GM12878 (cell line): ENCODE results near the gene PNPLA3. TPM values are rescaled to one million over a fixed set of nuclear protein-coding genes. Genes with fewer than 3 reads are reported as not detected.
A peak's percentile ranks its signal among the peaks of the same experiment; 100 is the strongest.

Experiments
- BCLAF1 ChIP-seq: fragments of 450-650 bp; IDR thresholded peaks from 2 replicates; pipeline ENCODE4 v1.6.1; 2017; ENCODE audit warnings: antibody characterized with exemption, mild to moderate bottlenecking, moderate library complexity
- CREB1 ChIP-seq: IDR thresholded peaks from 2 replicates; pipeline ENCODE4 v1.6.1; 2012; ENCODE audit warnings: low read depth, mild to moderate bottlenecking, inconsistent platforms
- E2F4 ChIP-seq: IDR thresholded peaks from 2 replicates; pipeline ENCODE4 v1.6.1; 2012; ENCODE audit warnings: low read depth, low read length, improper control_type of control experiment
- EGR1 ChIP-seq, 2 experiments: IDR thresholded peaks; 1 replicate in 1 of 2; 2 replicates in 1 of 2; pipeline ENCODE4 v1.6.1; 2011 to 2012; ENCODE audit warnings: low read depth in 2 of 2, low read length in 2 of 2, borderline replicate concordance in 1 of 2, mild to moderate bottlenecking in 1 of 2, moderate library complexity in 1 of 2
- IRF3 ChIP-seq: fragments of 450-650 bp; IDR thresholded peaks from 2 replicates; pipeline ENCODE4 v1.6.1; 2014; ENCODE audit warnings: mild to moderate bottlenecking
- NFIC ChIP-seq: IDR thresholded peaks from 2 replicates; pipeline ENCODE4 v1.6.1; 2012; ENCODE audit warnings: low read depth, mild to moderate bottlenecking, inconsistent platforms, low read length, moderate library complexity
- POLR2AphosphoS5 ChIP-seq: IDR thresholded peaks from 2 replicates; pipeline ENCODE4 v1.6.1; 2011; ENCODE audit warnings: mild to moderate bottlenecking, low read length, inconsistent platforms
- RELB ChIP-seq: fragments of 450-650 bp; IDR thresholded peaks from 2 replicates; pipeline ENCODE4 v1.6.1; 2017; ENCODE audit warnings: low read depth, mild to moderate bottlenecking, moderate library complexity
- SIX5 ChIP-seq: IDR thresholded peaks from 2 replicates; pipeline ENCODE4 v1.6.1; 2011; ENCODE audit warnings: mild to moderate bottlenecking, low read depth, low read length, moderate library complexity; ENCODE audit not compliant: severe bottlenecking
- SMAD1 ChIP-seq: fragments of 450-650 bp; IDR thresholded peaks from 2 replicates; pipeline ENCODE4 v1.6.1; 2018; ENCODE audit warnings: mild to moderate bottlenecking, low read depth; ENCODE audit not compliant: partially characterized antibody
- SMAD5 ChIP-seq: IDR thresholded peaks from 2 replicates; pipeline ENCODE4 v1.6.1; 2016; ENCODE audit warnings: antibody characterized with exemption, low read depth
- STAT1 ChIP-seq: fragments of 450-650 bp; conservative IDR thresholded peaks from 2 replicates; pipeline ENCODE4 v1.6.1; 2014; ENCODE audit warnings: antibody characterized with exemption, mild to moderate bottlenecking
- TCF7 ChIP-seq: IDR thresholded peaks from 2 replicates; pipeline ENCODE4 v1.6.1; 2014; ENCODE audit warnings: antibody characterized with exemption, borderline replicate concordance
- ZBED1 ChIP-seq: IDR thresholded peaks from 2 replicates; pipeline ENCODE4 v1.6.1; 2016; ENCODE audit warnings: borderline replicate concordance
- ZBTB33 ChIP-seq: fragments of 450-650 bp; IDR thresholded peaks from 2 replicates; pipeline ENCODE4 v1.6.1; 2017; ENCODE audit warnings: mild to moderate bottlenecking
- polyA plus RNA-seq, 11 experiments: library from polyadenylated mRNA; depleted of rRNA in 4 of 11; unstranded in 6 of 11; stranded (reverse) in 5 of 11; fragments of >200 nt; fragmentation: Nextera tagmentation in 4 of 11; fragmentation: Illumina TruSeq in 1 of 11; extraction: Ambion mirVana in 4 of 11; extraction: Trizol in 1 of 11; gene quantifications; 1 replicate in 1 of 11; 2 replicates in 10 of 11; pipeline versions ENCODE4 v1.2.1 to v1.2.3, GENCODE V29; 2011 to 2016; ENCODE audit warnings: inconsistent platforms in 2 of 11, missing spikeins in 2 of 11, low read depth in 1 of 11
- total RNA-seq, 4 experiments: library from RNA; depleted of rRNA in 3 of 4; stranded (reverse); fragments of >200 nt in 3 of 4; fragmentation: Illumina TruSeq in 1 of 4; extraction: Trizol in 1 of 4; gene quantifications; 2 replicates each; pipeline versions ENCODE4 v1.2.1 to v1.2.3, GENCODE V29; 2013 to 2021
- TF ChIP-seq, protein P1 (sequence below): fragments of 150-350 bp; IDR thresholded peaks from 2 replicates; pipeline ENCODE4 v1.6.1; 2016; ENCODE audit warnings: low read depth, low read length

Gene PNPLA3
- total and polyA plus RNA-seq, 10 of the 15 experiments (the other 5 are each of a cell fraction or from before 2014, with no cell fraction given) = 0.05 to 0.08 TPM; not detected in 8

DNA sequence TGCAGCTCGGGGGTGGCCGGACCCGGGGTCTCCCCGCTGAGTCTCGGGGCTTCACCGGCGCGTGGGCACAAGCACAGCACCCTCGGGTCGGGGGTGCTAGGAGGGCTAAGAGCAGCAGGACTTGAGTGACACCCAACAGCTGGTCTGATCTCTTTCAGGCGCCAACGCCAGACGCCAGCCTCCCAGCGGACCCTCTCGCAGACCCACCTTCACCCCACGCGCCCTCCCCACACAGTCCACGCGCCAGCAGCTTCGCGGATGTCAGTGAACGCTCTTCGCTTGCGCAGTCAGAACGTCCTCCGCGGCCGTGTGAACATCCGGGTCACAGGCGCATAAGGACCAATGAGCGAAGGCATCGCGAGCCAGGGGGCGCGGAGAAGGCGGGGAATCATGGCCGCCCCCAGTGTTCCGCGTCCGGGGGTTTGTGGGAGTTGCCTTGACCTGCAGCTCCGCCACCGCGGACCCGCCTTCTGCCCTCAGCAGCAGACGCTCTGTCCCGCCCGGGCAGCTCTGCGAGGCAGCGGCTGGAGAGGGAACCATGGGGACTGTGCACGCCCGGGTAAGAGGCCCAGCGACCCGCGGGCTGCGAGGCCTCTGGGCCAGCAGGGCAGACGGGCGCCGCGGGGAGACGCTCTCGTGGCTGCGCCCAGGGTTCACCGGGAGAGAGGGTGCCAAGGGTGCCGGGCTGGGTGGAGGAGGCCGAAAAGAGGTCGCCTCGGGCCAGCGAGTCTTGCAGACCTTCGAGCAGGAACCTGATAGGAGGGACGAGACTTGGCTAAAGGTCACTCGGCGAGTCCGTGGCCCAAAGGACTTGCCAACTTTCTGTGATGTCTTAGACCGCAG lies 31.7 kb downstream of the PNPLA3 start, which contains the start of gene SAMM50 (continued):
- no peak for TF ChIP-seq E2F4
- no peak for TF ChIP-seq NFIC
- TF ChIP-seq STAT1 = no peak
- TF ChIP-seq POLR2AphosphoS5 = peak; percentile 98
- TF ChIP-seq, protein P1, sequence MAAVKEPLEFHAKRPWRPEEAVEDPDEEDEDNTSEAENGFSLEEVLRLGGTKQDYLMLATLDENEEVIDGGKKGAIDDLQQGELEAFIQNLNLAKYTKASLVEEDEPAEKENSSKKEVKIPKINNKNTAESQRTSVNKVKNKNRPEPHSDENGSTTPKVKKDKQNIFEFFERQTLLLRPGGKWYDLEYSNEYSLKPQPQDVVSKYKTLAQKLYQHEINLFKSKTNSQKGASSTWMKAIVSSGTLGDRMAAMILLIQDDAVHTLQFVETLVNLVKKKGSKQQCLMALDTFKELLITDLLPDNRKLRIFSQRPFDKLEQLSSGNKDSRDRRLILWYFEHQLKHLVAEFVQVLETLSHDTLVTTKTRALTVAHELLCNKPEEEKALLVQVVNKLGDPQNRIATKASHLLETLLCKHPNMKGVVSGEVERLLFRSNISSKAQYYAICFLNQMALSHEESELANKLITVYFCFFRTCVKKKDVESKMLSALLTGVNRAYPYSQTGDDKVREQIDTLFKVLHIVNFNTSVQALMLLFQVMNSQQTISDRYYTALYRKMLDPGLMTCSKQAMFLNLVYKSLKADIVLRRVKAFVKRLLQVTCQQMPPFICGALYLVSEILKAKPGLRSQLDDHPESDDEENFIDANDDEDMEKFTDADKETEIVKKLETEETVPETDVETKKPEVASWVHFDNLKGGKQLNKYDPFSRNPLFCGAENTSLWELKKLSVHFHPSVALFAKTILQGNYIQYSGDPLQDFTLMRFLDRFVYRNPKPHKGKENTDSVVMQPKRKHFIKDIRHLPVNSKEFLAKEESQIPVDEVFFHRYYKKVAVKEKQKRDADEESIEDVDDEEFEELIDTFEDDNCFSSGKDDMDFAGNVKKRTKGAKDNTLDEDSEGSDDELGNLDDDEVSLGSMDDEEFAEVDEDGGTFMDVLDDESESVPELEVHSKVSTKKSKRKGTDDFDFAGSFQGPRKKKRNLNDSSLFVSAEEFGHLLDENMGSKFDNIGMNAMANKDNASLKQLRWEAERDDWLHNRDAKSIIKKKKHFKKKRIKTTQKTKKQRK = no peak; the same call in 1 of the 2 replicates
- no peak for TF ChIP-seq TCF7
- TF ChIP-seq CREB1 = peak; percentile 80; the same call in 1 of the 2 replicates
- TF ChIP-seq SIX5 = peak; percentile 61
- TF ChIP-seq SMAD5 = peak; percentile 95
- no peak for TF ChIP-seq BCLAF1
- no peak for TF ChIP-seq ZBTB33
- TF ChIP-seq IRF3 = no peak; the same call in 1 of the 2 replicates
- peak; percentile 47 for TF ChIP-seq SMAD1
- TF ChIP-seq RELB = peak; percentile 78
- TF ChIP-seq ZBED1 = no peak
- TF ChIP-seq EGR1 (IDR thresholded peaks at IDR 0.05; ENCODE audit: borderline replicate concordance in 1 of 2, low read depth in 2 of 2, low read length in 2 of 2) = peak in 1 of 2 experiments; percentile 33; a peak in 1 of 3 replicates
